ENCODE measurements around the gene IL17RE.

- TF ChIP-seq POLR2A (IDR thresholded peaks at IDR 0.05) = no peak
- TF ChIP-seq, protein P1, sequence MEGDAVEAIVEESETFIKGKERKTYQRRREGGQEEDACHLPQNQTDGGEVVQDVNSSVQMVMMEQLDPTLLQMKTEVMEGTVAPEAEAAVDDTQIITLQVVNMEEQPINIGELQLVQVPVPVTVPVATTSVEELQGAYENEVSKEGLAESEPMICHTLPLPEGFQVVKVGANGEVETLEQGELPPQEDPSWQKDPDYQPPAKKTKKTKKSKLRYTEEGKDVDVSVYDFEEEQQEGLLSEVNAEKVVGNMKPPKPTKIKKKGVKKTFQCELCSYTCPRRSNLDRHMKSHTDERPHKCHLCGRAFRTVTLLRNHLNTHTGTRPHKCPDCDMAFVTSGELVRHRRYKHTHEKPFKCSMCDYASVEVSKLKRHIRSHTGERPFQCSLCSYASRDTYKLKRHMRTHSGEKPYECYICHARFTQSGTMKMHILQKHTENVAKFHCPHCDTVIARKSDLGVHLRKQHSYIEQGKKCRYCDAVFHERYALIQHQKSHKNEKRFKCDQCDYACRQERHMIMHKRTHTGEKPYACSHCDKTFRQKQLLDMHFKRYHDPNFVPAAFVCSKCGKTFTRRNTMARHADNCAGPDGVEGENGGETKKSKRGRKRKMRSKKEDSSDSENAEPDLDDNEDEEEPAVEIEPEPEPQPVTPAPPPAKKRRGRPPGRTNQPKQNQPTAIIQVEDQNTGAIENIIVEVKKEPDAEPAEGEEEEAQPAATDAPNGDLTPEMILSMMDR (IDR thresholded peaks at IDR 0.05) = no peak
These were observed 15.8 kb downstream of the IL17RE start for GRCh38 chr3:9918261-9919038.

Measured in lower leg skin (tissue), 3 donors.